CD14-positive monocyte (primary cell): Measurements from ENCODE around the gene OR2G6. TPM values are rescaled to one million over a fixed set of nuclear protein-coding genes. Genes with fewer than 3 reads are reported as not detected.
"Not testable (repeated sequence)": the region's sequence is repeated elsewhere in the genome, so short reads cannot be mapped to it uniquely, and the experiment has no call there.

Experiments
- DNase-seq, 3 donors: peaks; one replicate each; pipeline ENCODE4 v3.0.0-alpha.2; 2011 to 2022
- H2AFZ ChIP-seq: 2 replicates; pipeline ENCODE4 v1.6.0; 2012; ENCODE audit warnings: mild to moderate bottlenecking, low read depth, low read length, inconsistent platforms; ENCODE audit not compliant: insufficient read depth, poor library complexity, severe bottlenecking
- H3K27ac ChIP-seq, 2 donors: 1 replicate in 1 of 2; 2 replicates in 1 of 2; pipeline ENCODE4 v1.5.1; 2012 to 2013; ENCODE audit warnings: low read length in 2 of 2, control low read depth in 1 of 2, inconsistent platforms in 1 of 2, low read depth in 1 of 2, mild to moderate bottlenecking in 1 of 2
- H3K27me3 ChIP-seq, 2 donors: one replicate each; pipeline versions ENCODE4 v1.6.0 to v1.6.1; 2011 to 2013; ENCODE audit warnings: low read length in 2 of 2; ENCODE audit not compliant: control insufficient read depth in 2 of 2, insufficient read depth in 2 of 2
- H3K36me3 ChIP-seq, 2 donors: replicated peaks in 1 of 2; 1 replicate in 1 of 2; 2 replicates in 1 of 2; pipeline versions ENCODE4 v1.5.1 to v1.6.1; 2012 to 2013; ENCODE audit warnings: low read length in 2 of 2, control low read depth in 1 of 2, inconsistent platforms in 1 of 2, mild to moderate bottlenecking in 1 of 2; ENCODE audit not compliant: insufficient read depth in 2 of 2, control insufficient read depth in 1 of 2
- H3K4me1 ChIP-seq, 2 donors: 1 replicate in 1 of 2; 2 replicates in 1 of 2; pipeline versions ENCODE4 v1.5.1 to v1.6.1; 2012 to 2013; ENCODE audit warnings: low read length in 2 of 2, control low read depth in 1 of 2, inconsistent platforms in 1 of 2, mild to moderate bottlenecking in 1 of 2, moderate library complexity in 1 of 2; ENCODE audit not compliant: insufficient read depth in 2 of 2, control insufficient read depth in 1 of 2
- H3K4me2 ChIP-seq: replicated peaks from 2 replicates; pipeline ENCODE3; 2012; ENCODE audit warnings: low read length, moderate library complexity, mild to moderate bottlenecking; ENCODE audit not compliant: poor library complexity, severe bottlenecking; ENCODE audit errors: extremely low read depth
- H3K4me3 ChIP-seq, 3 experiments: fragments of 200-600 bp in 1 of 3; sonication (generic) in 1 of 3; replicated peaks in 1 of 3; 1 replicate in 2 of 3; 2 replicates in 1 of 3; pipeline ENCODE4 v1.5.1; 2011 to 2013; ENCODE audit warnings: low read length in 3 of 3, mild to moderate bottlenecking in 3 of 3, control low read depth in 2 of 3, low read depth in 2 of 3, inconsistent platforms in 1 of 3, moderate library complexity in 1 of 3
- H3K79me2 ChIP-seq: 2 replicates; pipeline ENCODE4 v1.6.0; 2012; ENCODE audit warnings: mild to moderate bottlenecking, control low read depth, inconsistent platforms, low read length, moderate library complexity; ENCODE audit not compliant: insufficient read depth
- H3K9ac ChIP-seq: 2 replicates; pipeline ENCODE4 v1.6.0; 2017; ENCODE audit warnings: low read length, mild to moderate bottlenecking; ENCODE audit not compliant: insufficient read depth, poor library complexity, severe bottlenecking
- H3K9me3 ChIP-seq, 2 donors: replicated peaks in 1 of 2; 1 replicate in 1 of 2; 2 replicates in 1 of 2; pipeline versions ENCODE4 v1.5.1 to v1.6.1; 2012 to 2013; ENCODE audit warnings: low read length in 2 of 2, control low read depth in 1 of 2; ENCODE audit not compliant: control insufficient read depth in 1 of 2, insufficient read depth in 1 of 2
- H4K20me1 ChIP-seq: 2 replicates; pipeline ENCODE4 v1.6.0; 2012; ENCODE audit warnings: mild to moderate bottlenecking, low read length, control low read depth, moderate library complexity; ENCODE audit not compliant: insufficient read depth
- H3K27ac Mint-ChIP-seq, 7 donors: one replicate each; pipeline ENCODE4 v1.8.0; 2020; ENCODE audit warnings: mild to moderate bottlenecking in 7 of 7, mixed read lengths in 7 of 7, moderate library complexity in 6 of 7, inconsistent platforms in 2 of 7
- H3K27me3 Mint-ChIP-seq, 3 donors: one replicate each; pipeline ENCODE4 v1.8.0; 2021 to 2022; ENCODE audit warnings: low read depth in 3 of 3, mild to moderate bottlenecking in 3 of 3, mixed read lengths in 3 of 3, moderate library complexity in 3 of 3, inconsistent platforms in 1 of 3
- H3K36me3 Mint-ChIP-seq, 2 donors: one replicate each; pipeline ENCODE4 v1.8.0; 2020; ENCODE audit warnings: mixed read lengths in 2 of 2, inconsistent platforms in 1 of 2, mild to moderate bottlenecking in 1 of 2
- H3K4me1 Mint-ChIP-seq: one replicate; pipeline ENCODE4 v1.8.0; 2020; ENCODE audit warnings: mild to moderate bottlenecking, mixed read lengths
- H3K4me3 Mint-ChIP-seq, 2 donors: one replicate each; pipeline ENCODE4 v1.8.0; 2020; ENCODE audit warnings: mild to moderate bottlenecking in 2 of 2, mixed read lengths in 2 of 2, moderate library complexity in 1 of 2
- H3K9me3 Mint-ChIP-seq, 7 donors: one replicate each; pipeline ENCODE4 v1.8.0; 2020 to 2022; ENCODE audit warnings: mixed read lengths in 7 of 7, mild to moderate bottlenecking in 6 of 7, moderate library complexity in 6 of 7, inconsistent platforms in 2 of 7
- WGBS: methylation state at CpG from one replicate; pipeline ENCODE4 v1.1.5; 2013; ENCODE audit warnings: missing lambda C conversion rate; ENCODE audit not compliant: insufficient coverage; 5-methylcytosine and 5-hydroxymethylcytosine counted together
- intact Hi-C, 2 donors: fragments of 100-400 bp; cut with micrococcal nuclease; formaldehyde crosslinking; loops; one replicate each; pipeline versions ENCODE4 v1.15.0 to v1.15.1; 2023
- polyA plus RNA-seq, 3 donors: library from polyadenylated mRNA; depleted of rRNA in 1 of 3; unstranded in 2 of 3; stranded (reverse) in 1 of 3; fragments of 300-500 nt in 2 of 3; fragments of >200 nt in 1 of 3; fragmentation: Illumina TruSeq in 2 of 3; gene quantifications; 1 replicate in 2 of 3; 2 replicates in 1 of 3; pipeline ENCODE4 v1.2.3, GENCODE V29; 2012 to 2021
- TF ChIP-seq, protein P1 (sequence below): fragments of 200-600 bp; IDR thresholded peaks from one replicate; pipeline ENCODE4 v1.8.0; 2022; ENCODE audit warnings: antibody characterized with exemption, mild to moderate bottlenecking

OR2G6 gene
- polyA plus RNA-seq, 3 donors, result not detected

- Histone ChIP-seq H2AFZ (no peak overlapping the region), H3K4me3 (no peak overlapping the region), H3K27ac (no peak overlapping the region), H3K36me3 (no peaks in the 10 kb centered on the region), H3K27me3 (no peaks in the 10 kb centered on the region), H3K4me1 (no peaks in the 10 kb centered on the region), H3K9ac (no peak overlapping the region), H3K4me2 (no peak overlapping the region), H4K20me1 (no peaks in the 10 kb centered on the region), H3K79me2 (no peaks in the 10 kb centered on the region), H3K9me3 (no peaks in the 10 kb centered on the region)
- intact Hi-C loops, result no loop called here
- H3K27me3 Mint-ChIP-seq, result no peaks in the 10 kb centered on the region
- no peak for DNase-seq
- TF ChIP-seq, protein P1, sequence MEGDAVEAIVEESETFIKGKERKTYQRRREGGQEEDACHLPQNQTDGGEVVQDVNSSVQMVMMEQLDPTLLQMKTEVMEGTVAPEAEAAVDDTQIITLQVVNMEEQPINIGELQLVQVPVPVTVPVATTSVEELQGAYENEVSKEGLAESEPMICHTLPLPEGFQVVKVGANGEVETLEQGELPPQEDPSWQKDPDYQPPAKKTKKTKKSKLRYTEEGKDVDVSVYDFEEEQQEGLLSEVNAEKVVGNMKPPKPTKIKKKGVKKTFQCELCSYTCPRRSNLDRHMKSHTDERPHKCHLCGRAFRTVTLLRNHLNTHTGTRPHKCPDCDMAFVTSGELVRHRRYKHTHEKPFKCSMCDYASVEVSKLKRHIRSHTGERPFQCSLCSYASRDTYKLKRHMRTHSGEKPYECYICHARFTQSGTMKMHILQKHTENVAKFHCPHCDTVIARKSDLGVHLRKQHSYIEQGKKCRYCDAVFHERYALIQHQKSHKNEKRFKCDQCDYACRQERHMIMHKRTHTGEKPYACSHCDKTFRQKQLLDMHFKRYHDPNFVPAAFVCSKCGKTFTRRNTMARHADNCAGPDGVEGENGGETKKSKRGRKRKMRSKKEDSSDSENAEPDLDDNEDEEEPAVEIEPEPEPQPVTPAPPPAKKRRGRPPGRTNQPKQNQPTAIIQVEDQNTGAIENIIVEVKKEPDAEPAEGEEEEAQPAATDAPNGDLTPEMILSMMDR, result no peak
- H3K4me1 Mint-ChIP-seq, result no peaks in the 10 kb centered on the region
- 91% methylated on average over 11 of the region's 12 CpGs for WGBS
- peaks cover 0 to 15% (median 11%) of the 10 kb centered on the region in 7 donors for H3K9me3 Mint-ChIP-seq
- no peak overlapping the region for H3K4me3 Mint-ChIP-seq
- H3K36me3 Mint-ChIP-seq, result no peaks in the 10 kb centered on the region
- H3K27ac Mint-ChIP-seq, result no peak overlapping the region
Observed at GRCh38 chr1:248521856-248522255, 14.0 kb downstream of the OR2G6 start.

GRCh38 chr1:248537449-248537848 is 29.6 kb downstream of the OR2G6 start:
- intact Hi-C loops, H3K27me3 ChIP-seq, H3K9me3 Mint-ChIP-seq, H3K4me3 Mint-ChIP-seq, H2AFZ ChIP-seq, DNase-seq, H3K27ac ChIP-seq, H3K4me2 ChIP-seq, H3K9ac ChIP-seq, H3K36me3 ChIP-seq, H3K4me1 ChIP-seq, H4K20me1 ChIP-seq, H3K9me3 ChIP-seq, H3K27me3 Mint-ChIP-seq, H3K36me3 Mint-ChIP-seq, H3K4me1 Mint-ChIP-seq, H3K27ac Mint-ChIP-seq, H3K4me3 ChIP-seq, H3K79me2 ChIP-seq: not testable (repeated sequence)

GRCh38 chr1:248547383-248547782 is 39.5 kb downstream of the OR2G6 start:
- no CpG with 5 or more reads among the region's 2 CpGs for WGBS
- H3K27ac Mint-ChIP-seq, H3K36me3 Mint-ChIP-seq, H3K4me3 ChIP-seq, H3K9me3 ChIP-seq, H3K9me3 Mint-ChIP-seq, H3K27me3 Mint-ChIP-seq, DNase-seq, H3K79me2 ChIP-seq, H3K4me1 Mint-ChIP-seq, H4K20me1 ChIP-seq, H3K27ac ChIP-seq, H3K4me2 ChIP-seq, intact Hi-C loops, H3K4me1 ChIP-seq, H2AFZ ChIP-seq, H3K9ac ChIP-seq, H3K27me3 ChIP-seq, H3K36me3 ChIP-seq, H3K4me3 Mint-ChIP-seq: not testable (repeated sequence)

- H3K4me3 ChIP-seq, H3K27me3 ChIP-seq, H3K4me3 Mint-ChIP-seq, H3K9ac ChIP-seq, H3K9me3 Mint-ChIP-seq, H3K4me2 ChIP-seq, H3K27ac ChIP-seq, H3K27ac Mint-ChIP-seq, H3K4me1 Mint-ChIP-seq, H3K79me2 ChIP-seq, H3K36me3 ChIP-seq, H3K4me1 ChIP-seq, intact Hi-C loops, DNase-seq, H4K20me1 ChIP-seq, H3K36me3 Mint-ChIP-seq, H3K27me3 Mint-ChIP-seq, H2AFZ ChIP-seq, H3K9me3 ChIP-seq: not testable (repeated sequence)
- WGBS, result no CpG with 5 or more reads among the region's 6 CpGs
Observed at GRCh38 chr1:248551027-248551426, 43.2 kb downstream of the OR2G6 start.
